ENCODE data around the gene CLDN9. TPM values are rescaled to one million over a fixed set of nuclear protein-coding genes. Genes with fewer than 3 reads are reported as not detected.

CLDN9 gene
- total RNA-seq, 1 donor from 2014 or later: not detected

- no peak overlapping the region for H3K27ac Mint-ChIP-seq (ENCODE audit: unreplicated experiment)
- H3K36me3 Mint-ChIP-seq (ENCODE audit: unreplicated experiment): no peaks in the 10 kb centered on the region
- H3K9me3 Mint-ChIP-seq (ENCODE audit: unreplicated experiment): no peaks in the 10 kb centered on the region
- H3K4me3 Mint-ChIP-seq (ENCODE audit: unreplicated experiment): peak overlapping the region; percentile 26
- DNase-seq (ENCODE audit: extremely low spot score, unreplicated experiment): no peak
- peaks cover 1% of the 10 kb centered on the region for H3K4me1 Mint-ChIP-seq (ENCODE audit: unreplicated experiment)
- H3K27me3 Mint-ChIP-seq (ENCODE audit: unreplicated experiment): peaks cover 44% of the 10 kb centered on the region
- no peak for TF ChIP-seq CTCF (IDR thresholded peaks at IDR 0.05)
These were observed 7.9 kb upstream of the CLDN9 start for GRCh38 chr16:3004781-3005284.

- H3K27me3 Mint-ChIP-seq (ENCODE audit: unreplicated experiment): peaks cover 38% of the 10 kb centered on the region
- no peak for DNase-seq (ENCODE audit: extremely low spot score, unreplicated experiment)
- no peaks in the 10 kb centered on the region for H3K9me3 Mint-ChIP-seq (ENCODE audit: unreplicated experiment)
- no peak for TF ChIP-seq CTCF (IDR thresholded peaks at IDR 0.05)
- peaks cover 3% of the 10 kb centered on the region for H3K4me1 Mint-ChIP-seq (ENCODE audit: unreplicated experiment)
- H3K27ac Mint-ChIP-seq (ENCODE audit: unreplicated experiment): no peak overlapping the region
- no peaks in the 10 kb centered on the region for H3K36me3 Mint-ChIP-seq (ENCODE audit: unreplicated experiment)
- no peak overlapping the region for H3K4me3 Mint-ChIP-seq (ENCODE audit: unreplicated experiment)
These were observed 5.4 kb upstream of the CLDN9 start for GRCh38 chr16:3007059-3007956.

- H3K27ac Mint-ChIP-seq (ENCODE audit: unreplicated experiment): no peak overlapping the region
- no peak for TF ChIP-seq CTCF (IDR thresholded peaks at IDR 0.05)
- H3K4me1 Mint-ChIP-seq (ENCODE audit: unreplicated experiment): peaks cover 10% of the 10 kb centered on the region
- no peaks in the 10 kb centered on the region for H3K36me3 Mint-ChIP-seq (ENCODE audit: unreplicated experiment)
- H3K4me3 Mint-ChIP-seq (ENCODE audit: unreplicated experiment): no peak overlapping the region
- DNase-seq (ENCODE audit: extremely low spot score, unreplicated experiment): no peak
- no peaks in the 10 kb centered on the region for H3K9me3 Mint-ChIP-seq (ENCODE audit: unreplicated experiment)
- H3K27me3 Mint-ChIP-seq (ENCODE audit: unreplicated experiment): peaks cover 45% of the 10 kb centered on the region
These were observed 4.6 kb upstream of the CLDN9 start for GRCh38 chr16:3007957-3008689.

GRCh38 chr16:3008690-3009037, 4.1 kb upstream of the CLDN9 start:
- TF ChIP-seq CTCF (IDR thresholded peaks at IDR 0.05): no peak
- Mint-ChIP-seq H3K27me3 (ENCODE audit: unreplicated experiment) (peaks cover 45% of the 10 kb centered on the region), H3K9me3 (ENCODE audit: unreplicated experiment) (no peaks in the 10 kb centered on the region), H3K4me3 (ENCODE audit: unreplicated experiment) (no peak overlapping the region), H3K36me3 (ENCODE audit: unreplicated experiment) (no peaks in the 10 kb centered on the region), H3K4me1 (ENCODE audit: unreplicated experiment) (peaks cover 10% of the 10 kb centered on the region), H3K27ac (ENCODE audit: unreplicated experiment) (no peak overlapping the region)
- no peak for DNase-seq (ENCODE audit: extremely low spot score, unreplicated experiment)
